HL-60 (cell line): ENCODE data around the gene KAZN.

Experiments
- REST ChIP-seq: IDR thresholded peaks from 2 replicates; pipeline ENCODE4 v1.6.1; 2012; ENCODE audit warnings: low read depth; ENCODE audit not compliant: insufficient replicate concordance
- SPI1 ChIP-seq: IDR thresholded peaks from 2 replicates; pipeline ENCODE4 v1.6.1; 2012; ENCODE audit warnings: low read depth, mild to moderate bottlenecking, borderline replicate concordance
- TF ChIP-seq, protein P1 (sequence below): IDR thresholded peaks from one replicate; pipeline ENCODE4 v1.5.1; 2011; ENCODE audit warnings: low read length, control low read depth, inconsistent platforms; ENCODE audit not compliant: insufficient read depth

GRCh38 chr1:14822493-14822892 is 224.0 kb downstream of the KAZN start:
- TF ChIP-seq SPI1 = no peak
- TF ChIP-seq, protein P1, sequence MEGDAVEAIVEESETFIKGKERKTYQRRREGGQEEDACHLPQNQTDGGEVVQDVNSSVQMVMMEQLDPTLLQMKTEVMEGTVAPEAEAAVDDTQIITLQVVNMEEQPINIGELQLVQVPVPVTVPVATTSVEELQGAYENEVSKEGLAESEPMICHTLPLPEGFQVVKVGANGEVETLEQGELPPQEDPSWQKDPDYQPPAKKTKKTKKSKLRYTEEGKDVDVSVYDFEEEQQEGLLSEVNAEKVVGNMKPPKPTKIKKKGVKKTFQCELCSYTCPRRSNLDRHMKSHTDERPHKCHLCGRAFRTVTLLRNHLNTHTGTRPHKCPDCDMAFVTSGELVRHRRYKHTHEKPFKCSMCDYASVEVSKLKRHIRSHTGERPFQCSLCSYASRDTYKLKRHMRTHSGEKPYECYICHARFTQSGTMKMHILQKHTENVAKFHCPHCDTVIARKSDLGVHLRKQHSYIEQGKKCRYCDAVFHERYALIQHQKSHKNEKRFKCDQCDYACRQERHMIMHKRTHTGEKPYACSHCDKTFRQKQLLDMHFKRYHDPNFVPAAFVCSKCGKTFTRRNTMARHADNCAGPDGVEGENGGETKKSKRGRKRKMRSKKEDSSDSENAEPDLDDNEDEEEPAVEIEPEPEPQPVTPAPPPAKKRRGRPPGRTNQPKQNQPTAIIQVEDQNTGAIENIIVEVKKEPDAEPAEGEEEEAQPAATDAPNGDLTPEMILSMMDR = no peak
- no peak for TF ChIP-seq REST
